ENCODE results near the gene SLC39A9.
"Not testable (repeated sequence)": the region's sequence is repeated elsewhere in the genome, so short reads cannot be mapped to it uniquely, and the experiment has no call there.

SLC39A9 gene

DNA sequence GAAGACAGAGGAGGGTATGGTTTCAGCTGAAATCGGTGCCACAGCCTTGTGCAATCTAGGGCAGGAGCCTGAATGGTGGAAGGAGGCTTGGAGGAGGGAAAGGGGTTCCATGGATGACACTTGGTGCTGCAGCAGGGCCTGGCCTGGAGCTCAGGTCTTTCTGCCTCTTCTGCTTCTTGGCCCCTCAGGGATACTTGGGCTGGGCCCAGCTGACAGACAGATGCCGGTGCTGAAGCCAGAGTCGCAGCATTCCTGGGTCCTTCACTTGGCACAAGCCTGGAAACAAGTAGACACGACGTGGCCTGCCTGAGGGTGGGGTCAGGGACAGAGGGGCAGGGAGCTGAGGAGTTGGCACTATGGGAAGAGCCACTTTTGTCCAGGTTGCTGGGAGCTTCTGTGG lies 81.6 kb downstream of the SLC39A9 start:
- DNase-seq = no peak

DNA sequence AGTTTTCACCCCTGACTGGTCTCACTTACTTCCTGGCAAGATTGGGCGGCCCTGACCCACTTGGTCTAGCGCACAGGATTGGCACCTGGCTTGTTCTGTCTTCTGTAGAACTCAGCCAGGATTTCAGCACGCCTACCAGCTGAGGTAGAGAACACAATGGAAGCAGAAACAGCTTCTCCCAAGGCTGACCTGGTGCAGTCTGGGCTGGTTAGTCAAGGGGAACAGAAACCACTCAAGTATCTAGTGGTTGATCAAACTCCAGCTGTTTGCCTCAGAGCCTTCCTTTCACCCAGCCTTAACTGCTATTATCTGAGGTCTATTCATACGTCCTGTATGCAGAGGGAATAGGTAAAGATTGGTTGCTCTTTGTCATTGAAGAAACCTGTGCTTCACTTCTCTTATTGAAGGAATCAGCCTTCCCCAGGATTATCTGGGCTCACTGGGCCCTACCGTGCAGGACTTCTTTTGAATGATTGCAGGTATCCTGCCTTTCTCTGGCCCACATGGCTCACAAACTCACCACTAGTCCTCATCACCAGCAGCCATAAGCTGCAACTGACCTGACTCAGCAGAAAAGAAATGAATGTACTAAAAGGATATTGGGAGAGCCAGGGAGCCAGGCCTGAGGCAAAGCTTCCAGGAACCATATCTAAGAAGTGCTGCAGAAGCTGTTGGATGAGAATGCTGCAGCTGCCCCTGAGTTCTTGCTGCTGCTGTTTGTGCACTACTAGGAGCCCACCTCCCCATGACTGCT lies 83.5 kb downstream of the SLC39A9 start:
- no peak for DNase-seq

DNA sequence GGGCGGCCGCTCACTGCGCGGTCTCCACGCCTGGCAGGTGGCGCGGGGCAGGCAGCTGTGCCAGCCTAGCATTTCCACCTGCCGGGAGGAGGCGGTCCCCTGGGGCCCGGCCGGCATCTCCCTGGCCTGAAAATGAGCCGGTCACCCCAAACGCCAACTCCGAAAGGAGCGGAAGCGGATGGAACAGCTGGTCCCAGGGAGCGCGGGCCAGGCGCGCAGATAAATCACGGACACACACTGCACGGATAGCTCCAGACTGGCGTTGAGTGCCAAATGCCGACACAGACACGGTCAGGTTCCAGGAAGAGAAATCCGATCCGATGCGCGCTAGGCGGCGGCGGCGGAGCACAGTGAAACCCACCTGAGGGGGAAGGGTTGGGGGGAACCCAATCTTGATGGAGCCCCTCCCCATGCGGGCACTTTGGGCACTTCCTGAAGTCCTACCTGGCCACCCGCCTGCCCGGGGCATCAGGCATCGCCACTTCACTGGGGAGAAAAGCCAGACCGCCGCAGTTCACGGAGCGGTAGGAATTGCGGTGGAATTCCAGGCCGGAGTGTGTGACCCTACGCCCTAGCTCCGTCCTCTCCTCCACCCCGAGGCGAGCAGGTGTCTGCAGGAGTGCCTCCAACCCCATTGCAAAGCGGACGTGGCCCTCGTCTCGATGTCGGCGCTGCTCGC lies 85.4 kb downstream of the SLC39A9 start:
- no peak for DNase-seq

DNA sequence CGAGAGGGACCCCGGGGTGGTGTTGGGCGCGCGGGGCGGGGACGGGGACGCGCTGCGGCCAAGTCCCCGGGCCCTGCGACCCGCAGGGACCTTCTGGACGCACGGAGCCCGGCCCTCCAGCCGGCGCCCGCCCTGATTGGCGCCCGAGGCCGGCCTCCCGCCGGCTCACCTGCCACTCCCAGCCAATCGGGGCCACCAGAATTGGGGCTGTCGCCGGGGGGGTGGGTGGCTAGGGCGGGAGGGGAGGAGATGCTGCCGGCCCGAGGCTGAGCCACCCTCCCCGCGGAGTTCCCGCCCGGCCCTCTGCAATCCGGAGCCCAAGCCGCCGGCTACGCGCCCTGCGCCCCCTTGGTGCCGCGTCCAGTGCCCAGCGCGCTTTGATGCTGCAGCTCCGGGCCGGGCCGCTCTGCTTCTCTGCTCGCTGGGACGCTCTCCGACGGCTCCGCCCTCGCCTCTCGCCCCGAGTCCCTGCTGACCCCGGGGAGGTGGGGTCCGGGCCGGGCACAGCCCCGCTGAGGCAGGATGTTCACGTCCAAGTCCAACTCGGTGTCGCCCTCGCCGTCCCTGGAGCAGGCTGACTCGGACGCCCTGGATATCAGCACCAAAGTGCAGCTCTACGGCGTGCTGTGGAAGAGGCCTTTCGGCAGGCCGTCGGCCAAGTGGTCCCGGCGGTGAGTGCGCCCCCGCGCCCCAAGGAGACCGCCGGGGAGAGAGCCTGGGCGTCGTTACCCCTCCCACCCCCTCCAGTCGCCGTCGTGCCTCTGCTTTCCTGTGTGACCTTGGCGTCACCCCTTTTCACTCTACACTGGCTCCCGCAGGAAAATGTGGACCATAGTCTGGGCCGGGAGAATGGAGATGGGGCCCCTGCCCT lies 86.2 kb downstream of the SLC39A9 start, which contains the start of gene PLEKHD1:
TSS of gene PLEKHD1 (plus strand) at position 285 of the 871 bp plus-strand sequence. CDS start at position 523, 238 bp downstream.
- no peak for DNase-seq

DNA sequence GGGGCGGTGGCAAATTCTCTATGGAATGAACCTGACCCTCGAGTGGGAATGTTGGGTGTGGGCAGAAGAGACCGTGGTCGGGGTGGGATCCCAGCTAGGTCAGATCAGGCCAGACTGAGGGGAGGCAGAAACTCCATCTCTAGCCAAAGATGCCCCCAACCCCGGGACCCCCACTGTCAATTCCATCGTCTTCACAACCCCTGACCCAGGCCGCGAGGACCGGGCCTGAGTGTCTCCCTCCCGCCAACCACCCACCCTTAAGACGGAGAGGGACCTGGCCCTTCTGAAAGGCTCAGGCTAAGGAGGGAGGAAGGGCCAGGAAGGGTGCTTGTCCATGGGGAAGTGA lies 86.8 kb downstream of the SLC39A9 start:
- no peak for DNase-seq

DNA sequence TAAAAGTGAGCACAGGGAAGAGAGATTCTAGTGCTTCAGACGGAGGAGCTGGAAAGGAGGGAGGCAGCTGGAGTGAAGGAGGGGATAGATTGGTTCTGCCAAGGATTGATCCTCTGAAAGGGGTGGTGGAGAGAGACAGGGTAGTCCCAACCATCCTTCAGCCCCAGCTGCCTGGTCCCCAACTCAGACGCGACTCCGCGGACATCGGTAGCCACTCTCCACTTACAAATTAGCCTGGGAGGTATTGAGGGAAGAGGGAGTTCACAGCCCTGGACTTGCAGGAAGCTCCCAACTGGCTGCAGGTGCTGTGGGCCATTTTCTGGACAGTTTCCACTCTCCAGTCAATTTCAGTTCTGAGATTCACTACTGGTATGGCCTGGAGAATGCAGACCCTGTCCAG lies 87.2 kb downstream of the SLC39A9 start:
- DNase-seq = no peak

DNA sequence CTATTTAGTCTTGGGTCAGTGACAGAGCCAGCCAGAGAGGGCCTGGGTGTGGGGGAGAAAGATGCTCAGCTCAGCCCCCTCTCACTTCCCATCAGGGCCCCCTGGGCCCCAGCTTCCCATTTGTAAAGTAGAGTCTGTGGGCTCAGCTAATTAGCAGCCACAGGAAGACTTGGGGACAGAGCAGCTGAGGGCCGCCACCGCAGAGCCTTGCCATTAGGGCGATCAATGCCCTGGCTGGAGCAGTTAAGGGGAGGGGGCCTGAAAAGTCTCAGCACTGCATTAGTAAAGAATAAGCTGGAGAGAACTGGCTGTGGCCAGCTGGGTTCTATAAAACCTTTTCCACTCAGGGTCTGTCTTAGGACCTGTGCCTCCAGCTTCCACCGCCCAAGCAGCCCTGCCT lies 88.7 kb downstream of the SLC39A9 start:
- DNase-seq = no peak

DNA sequence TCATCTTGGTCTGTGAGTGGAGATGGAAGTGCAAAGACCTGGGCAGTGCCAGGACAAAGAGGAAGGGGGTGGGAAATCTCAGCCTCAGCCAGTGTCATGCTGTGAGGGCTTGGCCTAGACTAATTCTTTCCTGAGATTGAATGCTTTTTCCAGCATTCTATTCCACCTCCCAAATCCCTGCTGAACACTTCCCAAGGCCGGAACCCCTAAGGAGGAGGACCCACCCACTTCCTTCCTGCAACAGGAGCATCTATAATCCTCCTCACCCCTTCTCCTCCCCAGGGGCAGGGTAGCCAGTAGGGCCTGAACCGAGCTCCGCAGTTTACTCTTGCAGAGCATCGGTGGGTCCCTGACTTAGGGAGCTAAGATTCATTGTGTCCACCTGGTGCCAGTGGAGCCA lies 89.3 kb downstream of the SLC39A9 start:
- no peak for DNase-seq

DNA sequence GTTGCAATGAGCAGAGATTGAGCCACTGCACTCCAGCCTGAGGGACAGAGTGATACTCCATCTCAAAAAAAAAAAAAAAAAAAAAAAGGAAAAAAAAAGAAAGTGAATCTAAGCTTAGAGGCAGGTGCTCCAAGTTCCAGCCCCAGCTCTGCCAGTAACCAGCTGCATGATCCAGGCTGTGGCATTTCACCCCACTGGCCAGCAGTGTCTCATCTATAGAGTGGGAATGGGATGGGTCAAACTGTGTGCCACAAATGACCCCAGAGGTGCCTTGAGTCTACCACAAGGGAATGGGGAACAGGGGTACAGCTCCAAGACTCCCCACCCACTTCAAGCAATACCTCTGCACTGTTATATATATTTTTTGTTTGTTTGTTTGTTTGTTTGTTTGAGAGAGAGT lies 91.0 kb downstream of the SLC39A9 start:
- DNase-seq = no peak

DNA sequence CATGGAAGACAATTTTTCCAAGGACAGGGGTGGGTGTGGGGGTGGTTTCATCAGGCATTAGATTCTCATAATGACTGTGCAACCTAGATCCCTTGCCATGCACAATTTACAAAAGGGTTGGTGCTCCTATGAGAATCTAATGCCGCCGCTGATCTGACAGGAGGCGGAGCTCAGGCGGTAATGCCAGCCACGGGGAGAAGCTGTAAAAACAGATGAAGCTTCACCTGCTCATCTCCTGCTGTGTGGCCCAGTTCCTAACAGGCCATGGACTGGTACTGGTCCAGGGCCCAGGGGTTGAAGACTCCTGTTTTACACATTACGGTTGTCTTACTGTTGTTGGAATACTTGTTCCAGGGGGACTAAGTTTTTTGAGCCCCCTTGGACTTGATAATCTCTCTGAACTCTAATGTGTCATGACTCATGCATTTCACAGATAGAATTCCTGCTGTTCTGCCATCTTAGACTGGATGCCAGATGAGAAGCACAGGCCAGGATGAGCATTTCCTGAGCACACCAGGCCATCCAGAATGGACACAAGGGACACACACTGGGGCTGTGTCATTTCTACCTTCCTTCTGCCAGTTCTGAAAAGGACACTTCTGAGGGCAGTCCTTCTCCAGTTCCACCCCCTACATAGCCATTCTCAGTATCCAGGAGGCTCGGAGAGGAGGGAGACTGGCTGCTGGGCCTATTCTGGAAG lies 91.9 kb downstream of the SLC39A9 start:
- DNase-seq = no peak

DNA sequence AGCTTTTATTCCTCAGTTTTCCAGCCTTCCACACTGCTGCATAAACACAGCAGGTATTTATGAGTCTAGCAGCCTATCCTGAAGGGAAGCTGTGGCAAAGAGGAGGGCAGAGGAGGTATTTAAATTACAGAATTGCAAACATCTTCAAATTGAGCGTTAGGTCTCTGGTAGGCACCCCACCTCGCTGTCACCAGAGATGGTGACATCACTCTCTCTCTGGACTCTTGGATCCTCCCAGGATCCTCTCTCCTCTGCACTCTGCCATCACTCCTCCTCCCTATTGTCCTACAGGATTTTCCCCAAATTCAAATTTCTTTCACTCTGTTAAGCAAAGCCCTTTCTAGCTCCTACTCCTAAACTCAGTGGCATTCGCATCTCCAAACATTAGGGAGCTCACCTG lies 92.7 kb downstream of the SLC39A9 start:
- DNase-seq = no peak

DNA sequence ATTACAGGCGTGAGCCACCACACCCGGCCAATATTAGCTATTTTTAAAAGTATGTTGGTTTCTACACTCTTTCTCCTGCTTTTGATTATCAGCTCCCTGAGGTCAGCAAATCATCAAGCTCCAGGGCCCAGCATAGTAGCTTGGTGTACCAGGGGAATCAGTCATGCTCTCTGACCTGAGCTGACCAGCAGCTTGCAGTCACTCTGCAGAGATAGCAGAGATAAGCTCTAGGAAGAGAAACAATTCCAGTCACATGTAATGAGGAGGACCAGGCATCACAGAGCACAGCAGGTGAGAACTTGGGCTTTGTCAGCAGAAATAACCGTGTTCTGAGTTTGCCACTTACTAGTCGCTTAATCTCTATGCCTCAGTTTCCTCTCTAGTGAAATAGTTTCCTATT lies 94.5 kb downstream of the SLC39A9 start:
- DNase-seq = no peak

DNA sequence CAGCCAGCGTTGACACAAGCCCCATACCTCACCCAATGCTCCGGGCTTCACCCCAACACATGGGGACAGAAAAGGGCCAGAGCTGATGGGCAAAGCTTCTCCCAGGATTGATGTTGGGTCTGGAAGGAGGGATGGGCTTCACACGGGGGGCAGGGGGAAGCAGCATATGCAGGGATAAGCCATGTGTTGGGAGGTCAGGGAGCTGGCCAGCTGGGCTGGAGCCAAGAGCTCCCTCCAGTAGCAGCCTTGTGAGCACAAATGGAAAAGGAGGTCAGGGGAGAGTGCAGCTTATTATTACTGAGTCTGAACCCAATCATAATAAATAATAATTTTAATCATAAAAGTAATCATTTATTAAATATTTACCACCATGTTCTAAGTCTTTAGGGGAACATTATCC lies 95.3 kb downstream of the SLC39A9 start:
- DNase-seq = no peak

DNA sequence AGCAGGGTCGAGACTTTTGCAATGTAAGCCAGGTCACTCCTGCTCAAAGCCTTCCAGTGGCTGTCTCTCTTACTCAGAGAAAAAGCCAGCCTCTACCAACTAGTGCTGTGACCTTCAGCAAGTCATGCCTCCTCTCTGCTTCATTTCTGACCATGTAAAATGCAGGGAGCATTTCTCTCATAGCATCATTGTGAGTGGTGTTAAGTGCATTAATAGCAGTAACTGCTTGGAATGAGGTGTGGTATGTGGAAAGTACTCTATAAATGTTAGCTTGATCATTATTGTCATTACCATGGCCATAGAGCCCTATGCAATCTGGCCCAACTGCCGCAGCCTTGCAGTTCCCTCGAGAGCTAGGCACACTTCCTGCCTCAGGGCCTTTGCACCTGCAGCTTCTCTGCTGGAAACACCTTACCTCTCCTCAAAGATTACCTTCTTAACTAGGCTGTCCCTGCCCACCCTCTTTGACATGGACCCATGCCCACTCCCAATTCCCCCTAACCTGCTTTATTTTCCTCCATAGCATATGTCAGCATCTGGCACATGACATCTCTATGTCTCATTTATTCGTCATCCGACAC lies 96.9 kb downstream of the SLC39A9 start:
- DNase-seq = no peak

DNA sequence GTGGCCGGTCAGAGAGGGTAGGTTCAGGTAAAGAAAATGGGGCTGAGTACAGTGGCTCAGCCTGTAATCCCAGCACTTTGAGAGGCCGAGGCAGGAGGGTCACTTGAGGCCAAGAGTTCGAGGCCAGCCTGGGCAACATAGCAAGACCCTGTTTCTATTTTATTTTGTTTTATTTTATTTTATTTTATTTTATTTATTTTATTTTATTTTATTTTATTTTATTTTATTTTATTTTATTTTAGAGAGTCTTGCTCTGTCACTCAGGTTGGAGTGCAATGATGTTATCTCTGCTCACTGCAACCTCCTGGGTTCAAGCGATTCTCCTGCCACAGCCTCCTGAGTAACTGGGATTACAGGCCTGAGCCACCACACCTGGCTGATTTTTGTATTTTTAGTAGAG lies 99.4 kb downstream of the SLC39A9 start:
- not testable (repeated sequence) for DNase-seq

DNA sequence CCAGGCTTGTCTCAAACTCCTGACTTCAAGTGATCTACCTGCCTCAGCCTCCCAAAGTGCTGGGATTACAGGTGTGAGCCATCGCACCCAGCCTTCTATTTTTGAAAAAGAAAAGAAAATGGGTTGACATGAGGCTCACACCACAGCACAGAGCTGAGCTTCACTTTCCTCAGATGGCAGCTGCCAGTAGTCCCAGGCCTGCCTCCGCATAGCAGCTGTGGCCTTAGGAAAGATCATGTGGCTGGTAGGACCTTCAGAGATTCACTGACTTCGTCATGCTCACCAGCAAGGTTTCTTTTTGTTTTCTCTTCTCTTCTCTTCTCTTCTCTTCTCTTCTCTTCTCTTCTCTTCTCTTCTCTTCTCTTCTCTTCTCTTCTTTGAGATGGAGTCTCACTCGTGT lies 99.8 kb downstream of the SLC39A9 start:
- not testable (repeated sequence) for DNase-seq

DNA sequence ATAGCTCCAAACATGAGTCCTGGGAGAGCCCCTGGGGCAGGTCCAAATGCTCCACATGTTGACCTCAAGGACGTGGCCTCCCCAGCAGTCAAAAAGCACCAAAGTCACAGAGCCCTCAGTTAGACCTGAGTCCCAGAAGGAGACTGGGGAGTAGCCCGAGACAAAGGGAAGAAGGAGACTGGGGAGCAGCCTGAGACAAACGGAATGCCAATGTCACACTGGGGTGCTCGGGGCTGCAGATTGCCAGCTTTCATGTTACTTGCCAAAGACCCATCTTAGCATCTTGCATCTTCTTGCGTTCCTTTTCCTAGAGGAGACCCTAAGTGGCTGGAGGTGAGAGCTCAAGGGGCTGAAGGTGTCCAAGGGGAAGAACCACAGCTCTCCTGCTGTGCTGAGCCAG lies 100.9 kb downstream of the SLC39A9 start:
- no peak for DNase-seq

DNA sequence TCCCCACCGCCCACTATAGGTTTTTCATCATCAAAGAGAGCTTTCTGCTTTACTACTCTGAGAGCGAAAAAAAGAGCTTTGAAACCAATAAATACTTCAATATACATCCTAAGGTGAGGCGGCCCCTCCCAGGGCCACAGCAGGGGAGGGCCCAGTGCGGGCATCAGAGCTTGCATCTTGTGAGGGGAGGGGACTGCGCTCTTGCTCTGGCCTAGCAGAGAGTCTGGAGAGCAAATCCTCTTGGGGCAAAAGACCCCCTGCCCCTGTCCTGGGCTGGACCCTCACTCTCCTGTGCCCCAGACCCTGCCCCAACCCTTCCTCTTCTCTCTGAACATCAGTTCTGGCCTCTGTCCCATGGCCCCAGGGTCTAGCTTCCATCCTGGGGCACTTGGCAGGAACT lies 101.6 kb downstream of the SLC39A9 start:
- no peak for DNase-seq

DNA sequence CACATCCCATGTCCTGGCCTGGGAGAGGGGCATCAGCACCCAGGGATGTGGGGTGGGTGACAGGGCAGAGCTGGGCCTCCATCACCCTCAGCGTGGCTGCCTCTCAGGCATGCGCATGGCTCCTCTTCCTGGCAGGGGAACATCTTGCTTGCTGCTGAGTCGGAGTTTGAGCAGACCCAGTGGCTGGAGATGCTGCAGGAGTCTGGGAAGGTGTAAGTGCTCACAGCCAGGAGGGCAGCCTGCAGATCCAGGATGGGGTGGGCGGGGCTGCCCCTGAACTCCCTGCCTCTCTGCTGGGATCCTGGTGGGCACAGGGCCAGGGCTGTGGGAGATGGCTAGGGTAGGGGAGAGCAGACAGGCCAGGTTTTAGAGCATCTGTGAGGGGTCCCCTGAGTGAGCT lies 102.2 kb downstream of the SLC39A9 start:
- no peak for DNase-seq

DNA sequence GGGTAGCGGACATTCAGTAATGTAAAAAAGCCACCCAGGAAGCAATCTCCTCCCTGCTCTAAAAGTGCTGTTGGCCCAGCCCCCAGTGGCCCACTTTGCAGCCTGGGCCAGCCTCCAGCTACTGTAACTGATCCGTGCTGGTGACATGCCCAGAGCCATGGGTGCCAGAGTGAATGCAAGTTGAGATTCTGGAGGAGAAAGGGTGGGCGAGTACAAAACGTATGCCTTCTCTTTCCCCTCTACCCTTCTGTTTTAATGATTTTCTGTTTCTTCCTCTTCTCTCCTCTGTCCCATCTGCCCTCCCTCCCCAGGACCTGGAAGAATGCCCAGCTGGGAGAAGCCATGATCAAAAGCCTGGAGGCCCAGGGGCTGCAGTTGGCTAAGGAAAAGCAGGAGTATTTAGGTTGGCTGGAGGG lies 102.9 kb downstream of the SLC39A9 start:
- no peak for DNase-seq

DNA sequence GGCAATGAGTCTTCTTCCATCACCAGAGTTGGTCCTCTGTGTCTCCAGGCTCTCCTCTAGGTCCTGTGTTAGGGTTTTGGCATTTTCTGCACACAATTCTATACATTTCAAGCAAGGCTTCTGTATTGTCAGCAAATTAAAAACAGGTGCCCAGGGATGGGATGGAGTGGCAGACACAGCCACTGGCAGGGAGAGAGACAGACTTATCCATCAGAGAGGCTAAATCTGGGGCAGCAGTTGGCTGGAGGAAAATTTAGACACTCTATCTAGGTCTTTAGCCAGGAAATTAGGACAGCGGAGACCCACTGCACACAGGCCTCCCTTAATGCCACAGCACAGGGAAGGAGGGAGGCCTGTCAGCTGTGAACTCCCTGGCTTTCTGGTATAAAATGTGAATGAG lies 106.3 kb downstream of the SLC39A9 start:
- no peak for DNase-seq

DNA sequence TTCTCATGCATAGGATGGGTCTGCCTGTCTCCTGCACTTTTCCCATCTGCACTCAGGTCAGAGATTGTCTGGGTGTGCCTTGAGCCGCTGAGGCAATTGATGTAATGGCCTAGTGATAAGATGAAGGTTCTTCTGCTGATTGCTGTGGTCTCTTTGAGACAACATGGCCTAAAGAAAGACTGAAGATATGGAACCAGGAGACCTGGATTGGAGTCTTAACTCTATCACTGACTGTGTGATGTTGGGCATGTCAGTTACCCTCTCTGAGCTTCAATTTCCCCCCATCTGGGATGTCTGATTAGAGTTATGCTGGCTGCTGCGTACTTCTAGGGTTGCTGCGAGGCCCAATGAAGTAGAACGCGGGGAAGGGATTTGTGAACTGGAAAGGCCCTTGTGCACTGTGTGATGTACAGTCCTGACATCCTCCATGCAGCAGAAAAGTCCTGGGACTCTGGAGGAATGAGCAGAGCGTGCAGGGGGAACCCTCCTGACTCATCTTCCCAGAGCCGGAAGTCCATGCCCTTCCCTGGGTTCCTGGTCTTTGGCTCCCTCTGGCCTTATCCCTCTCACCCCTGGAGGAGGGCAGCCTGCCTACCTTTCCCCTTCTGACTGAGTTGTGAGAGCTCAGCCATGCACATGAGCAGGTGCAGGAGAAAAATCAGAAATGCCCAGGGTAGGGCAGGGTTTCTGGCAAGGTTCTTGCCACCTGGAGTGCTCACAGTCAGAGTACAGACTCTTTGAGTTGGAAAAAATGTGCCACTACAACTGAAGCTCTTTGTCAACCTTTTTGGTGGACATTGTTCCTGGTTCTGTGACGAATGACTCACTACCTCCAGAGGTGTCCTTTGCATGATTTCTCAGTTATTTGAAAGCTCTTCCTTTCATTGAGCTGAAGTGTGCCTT lies 107.1 kb downstream of the SLC39A9 start:
- no peak for DNase-seq
